ENCODE results near the gene FKBP5.

Gene FKBP5

DNA sequence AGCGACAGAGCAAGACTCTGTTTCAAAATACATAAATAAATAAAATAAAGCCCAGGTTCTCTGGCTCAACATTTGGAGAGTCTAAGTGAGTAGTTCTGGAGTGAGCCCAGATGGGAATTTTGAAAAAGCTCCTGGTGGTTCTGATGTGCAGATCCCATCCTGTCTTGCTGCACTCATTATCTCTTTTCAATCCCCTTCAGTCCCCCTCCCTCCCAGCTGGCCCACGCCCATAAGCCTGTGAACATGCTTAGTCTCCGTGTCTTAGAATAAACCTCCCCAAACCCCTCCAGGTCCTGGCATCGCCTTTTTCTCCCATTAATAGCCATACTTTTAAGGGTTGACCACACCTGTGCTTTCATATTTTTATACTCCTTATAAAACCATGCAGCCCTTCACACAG lies 156.6 kb downstream of the FKBP5 start:
- no peak for DNase-seq (ENCODE audit: low read depth)
- no peak overlapping the region for H3K4me3 ChIP-seq (ENCODE audit: low read depth, low read length)
- TF ChIP-seq, protein P1, sequence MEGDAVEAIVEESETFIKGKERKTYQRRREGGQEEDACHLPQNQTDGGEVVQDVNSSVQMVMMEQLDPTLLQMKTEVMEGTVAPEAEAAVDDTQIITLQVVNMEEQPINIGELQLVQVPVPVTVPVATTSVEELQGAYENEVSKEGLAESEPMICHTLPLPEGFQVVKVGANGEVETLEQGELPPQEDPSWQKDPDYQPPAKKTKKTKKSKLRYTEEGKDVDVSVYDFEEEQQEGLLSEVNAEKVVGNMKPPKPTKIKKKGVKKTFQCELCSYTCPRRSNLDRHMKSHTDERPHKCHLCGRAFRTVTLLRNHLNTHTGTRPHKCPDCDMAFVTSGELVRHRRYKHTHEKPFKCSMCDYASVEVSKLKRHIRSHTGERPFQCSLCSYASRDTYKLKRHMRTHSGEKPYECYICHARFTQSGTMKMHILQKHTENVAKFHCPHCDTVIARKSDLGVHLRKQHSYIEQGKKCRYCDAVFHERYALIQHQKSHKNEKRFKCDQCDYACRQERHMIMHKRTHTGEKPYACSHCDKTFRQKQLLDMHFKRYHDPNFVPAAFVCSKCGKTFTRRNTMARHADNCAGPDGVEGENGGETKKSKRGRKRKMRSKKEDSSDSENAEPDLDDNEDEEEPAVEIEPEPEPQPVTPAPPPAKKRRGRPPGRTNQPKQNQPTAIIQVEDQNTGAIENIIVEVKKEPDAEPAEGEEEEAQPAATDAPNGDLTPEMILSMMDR (conservative IDR thresholded peaks at IDR 0.05; ENCODE audit: low read depth, low read length) = no peak

DNA sequence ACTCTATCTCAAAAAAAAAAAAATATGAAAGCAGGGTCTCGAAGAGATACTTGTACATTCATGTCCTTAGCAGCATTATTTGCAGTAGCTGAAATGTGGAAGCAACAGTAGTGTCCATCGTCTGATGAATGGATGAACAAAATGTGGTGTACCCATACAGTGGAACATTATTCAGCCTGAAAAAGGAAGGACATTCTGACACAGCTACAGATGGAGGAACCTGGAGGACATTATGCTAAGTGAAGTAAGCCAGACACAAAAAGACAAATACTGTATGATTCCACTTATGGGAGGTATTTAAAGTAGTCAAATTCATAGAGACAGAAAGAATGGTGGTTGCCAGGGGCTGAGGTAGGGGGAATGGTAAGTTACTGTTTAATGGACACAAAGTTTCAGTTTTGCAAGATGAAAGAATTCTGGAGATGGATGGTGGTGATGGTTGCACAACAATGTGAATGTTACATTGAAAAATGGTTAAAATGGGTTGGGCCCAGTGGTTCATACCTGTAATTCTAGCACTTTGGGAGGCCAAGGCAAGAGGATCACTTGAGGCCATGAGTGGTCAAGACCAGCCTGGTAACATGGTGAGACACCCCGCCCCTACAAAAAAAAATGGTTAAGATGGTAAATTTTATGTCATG lies 164.2 kb downstream of the FKBP5 start:
- TF ChIP-seq, protein P1 (conservative IDR thresholded peaks at IDR 0.05; ENCODE audit: low read depth, low read length) = no peak
- DNase-seq (ENCODE audit: low read depth) = no peak
- no peak overlapping the region for H3K4me3 ChIP-seq (ENCODE audit: low read depth, low read length)
